ENCODE measurements around the gene COG6. TPM values are rescaled to one million over a fixed set of nuclear protein-coding genes. Genes with fewer than 3 reads are reported as not detected.

Gene COG6
- total RNA-seq, 6 experiments from 2014 or later: 8.6 to 15.2 (median 12.2) TPM

DNA sequence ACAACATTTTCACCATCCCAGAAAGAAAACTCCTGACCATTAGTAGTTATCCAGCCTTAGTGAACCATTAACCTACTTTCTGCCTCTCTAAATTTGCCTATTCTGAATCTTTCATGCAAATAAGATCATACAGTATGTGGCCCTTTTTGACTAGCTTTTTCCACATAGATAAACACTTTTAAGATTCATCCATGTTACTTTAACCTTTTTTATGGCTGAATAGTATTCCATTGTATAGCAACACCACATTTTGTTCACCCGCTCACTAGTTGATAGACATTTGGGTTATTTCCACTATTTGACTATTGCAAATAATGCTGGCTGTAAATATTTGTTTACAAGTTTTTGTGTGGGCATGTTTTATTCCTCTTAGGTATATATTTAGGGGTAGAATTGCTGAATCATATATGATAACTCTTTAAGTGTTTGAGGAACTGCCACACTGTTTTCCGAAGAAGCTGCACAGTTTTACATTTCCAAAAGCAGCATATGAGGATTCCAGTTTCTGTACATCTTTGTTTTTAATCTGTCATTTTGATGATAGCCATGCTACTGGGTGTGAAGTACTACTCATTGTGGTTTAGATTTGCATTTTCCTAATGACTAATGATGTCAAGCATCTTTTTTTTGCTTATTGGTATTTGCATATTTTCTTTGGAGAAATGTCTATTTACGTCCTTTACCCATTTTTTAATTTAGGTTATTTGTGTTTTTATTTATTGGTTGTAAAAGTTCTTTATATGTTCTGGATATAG lies 17.1 kb downstream of the COG6 start:
- H3K9me3 ChIP-seq: no peaks in the 10 kb centered on the region
- DNase-seq: no peak
- H3K27ac ChIP-seq: no peak overlapping the region
- H3K36me3 ChIP-seq: no peaks in the 10 kb centered on the region
- no peaks in the 10 kb centered on the region for H3K27me3 ChIP-seq
- ATAC-seq: no peak
- no peaks in the 10 kb centered on the region for H3K4me1 ChIP-seq
- H3K4me3 ChIP-seq: no peak overlapping the region
- TF ChIP-seq, protein P1, sequence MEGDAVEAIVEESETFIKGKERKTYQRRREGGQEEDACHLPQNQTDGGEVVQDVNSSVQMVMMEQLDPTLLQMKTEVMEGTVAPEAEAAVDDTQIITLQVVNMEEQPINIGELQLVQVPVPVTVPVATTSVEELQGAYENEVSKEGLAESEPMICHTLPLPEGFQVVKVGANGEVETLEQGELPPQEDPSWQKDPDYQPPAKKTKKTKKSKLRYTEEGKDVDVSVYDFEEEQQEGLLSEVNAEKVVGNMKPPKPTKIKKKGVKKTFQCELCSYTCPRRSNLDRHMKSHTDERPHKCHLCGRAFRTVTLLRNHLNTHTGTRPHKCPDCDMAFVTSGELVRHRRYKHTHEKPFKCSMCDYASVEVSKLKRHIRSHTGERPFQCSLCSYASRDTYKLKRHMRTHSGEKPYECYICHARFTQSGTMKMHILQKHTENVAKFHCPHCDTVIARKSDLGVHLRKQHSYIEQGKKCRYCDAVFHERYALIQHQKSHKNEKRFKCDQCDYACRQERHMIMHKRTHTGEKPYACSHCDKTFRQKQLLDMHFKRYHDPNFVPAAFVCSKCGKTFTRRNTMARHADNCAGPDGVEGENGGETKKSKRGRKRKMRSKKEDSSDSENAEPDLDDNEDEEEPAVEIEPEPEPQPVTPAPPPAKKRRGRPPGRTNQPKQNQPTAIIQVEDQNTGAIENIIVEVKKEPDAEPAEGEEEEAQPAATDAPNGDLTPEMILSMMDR (IDR thresholded peaks at IDR 0.05): no peak
- no peak for TF ChIP-seq POLR2A (IDR thresholded peaks at IDR 0.05)
- intact Hi-C loops (cut with DNase I): no loop called here
- 92% methylated on average over 3 of the region's 3 CpGs for WGBS (ENCODE audit: insufficient coverage, low coverage, low lambda C conversion rate, missing lambda C conversion rate)

DNA sequence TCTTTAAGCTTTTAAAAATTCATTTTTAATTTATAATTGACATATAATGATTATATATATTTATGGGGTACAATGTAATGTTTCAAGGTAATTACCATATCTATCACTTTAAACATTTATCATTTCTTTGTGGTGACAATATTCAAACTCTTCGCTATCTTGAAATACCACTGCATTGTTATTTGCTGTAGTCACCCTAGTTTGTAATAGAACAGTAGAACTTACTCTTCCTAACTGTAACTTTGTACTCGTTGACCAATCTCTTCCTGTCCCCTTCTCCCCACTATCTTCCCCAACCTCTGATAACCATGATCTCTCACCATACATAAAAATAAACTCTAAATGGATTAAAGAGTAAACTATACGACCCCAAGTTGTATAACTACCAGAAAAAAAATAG lies 20.4 kb downstream of the COG6 start:
- WGBS (ENCODE audit: insufficient coverage, low coverage, low lambda C conversion rate, missing lambda C conversion rate): 34% methylated on average over 3 of the region's 3 CpGs
- no peak for TF ChIP-seq POLR2A (IDR thresholded peaks at IDR 0.05)
- TF ChIP-seq, protein P1 (IDR thresholded peaks at IDR 0.05): no peak
- Histone ChIP-seq H3K27ac (no peak overlapping the region), H3K4me1 (no peaks in the 10 kb centered on the region), H3K9me3 (no peaks in the 10 kb centered on the region), H3K36me3 (no peaks in the 10 kb centered on the region), H3K4me3 (no peak overlapping the region), H3K27me3 (no peaks in the 10 kb centered on the region)
- DNase-seq (no peak), ATAC-seq (no peak)
- intact Hi-C loops (cut with DNase I): no loop called here

DNA sequence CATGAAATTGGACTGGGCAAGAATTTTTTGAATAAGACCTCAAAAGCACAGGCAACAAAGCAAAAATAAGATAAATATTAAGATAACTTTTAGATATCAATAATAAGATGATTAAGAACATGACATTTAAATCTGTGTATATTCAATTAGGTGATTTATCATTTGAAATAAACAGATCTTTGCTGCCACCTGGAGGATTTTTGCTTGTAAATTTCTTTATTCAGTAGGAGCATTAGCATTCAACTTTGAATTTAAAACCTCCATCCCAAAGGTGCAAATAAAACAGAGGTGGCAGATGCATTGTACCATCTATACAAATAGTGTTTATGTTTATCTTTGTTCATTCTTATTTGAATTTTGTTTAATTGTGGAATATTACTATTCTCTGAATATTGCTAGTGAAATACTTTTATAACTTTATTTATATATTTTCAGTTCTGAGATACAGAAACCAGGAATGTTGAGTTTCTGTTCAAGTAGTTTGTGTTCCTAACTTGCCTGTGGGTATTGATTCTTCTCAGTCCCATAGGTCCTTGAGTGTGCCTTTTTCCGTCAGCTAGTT lies 20.9 kb downstream of the COG6 start:
- H3K27me3 ChIP-seq: no peaks in the 10 kb centered on the region
- TF ChIP-seq, protein P1 (IDR thresholded peaks at IDR 0.05): peak; percentile 45 to 57 (median 52)
- TF ChIP-seq POLR2A (IDR thresholded peaks at IDR 0.05): no peak
- no peaks in the 10 kb centered on the region for H3K4me1 ChIP-seq
- no peaks in the 10 kb centered on the region for H3K36me3 ChIP-seq
- H3K9me3 ChIP-seq: no peaks in the 10 kb centered on the region
- ATAC-seq (peak in 3 of 4 donors; percentile 55 to 59 (median 59)), DNase-seq (no peak)
- 89% methylated on average over 1 of the region's 1 CpG for WGBS (ENCODE audit: insufficient coverage, low coverage, low lambda C conversion rate, missing lambda C conversion rate)
- no peak overlapping the region for H3K4me3 ChIP-seq
- intact Hi-C loops (cut with DNase I): no loop called here
- no peak overlapping the region for H3K27ac ChIP-seq

DNA sequence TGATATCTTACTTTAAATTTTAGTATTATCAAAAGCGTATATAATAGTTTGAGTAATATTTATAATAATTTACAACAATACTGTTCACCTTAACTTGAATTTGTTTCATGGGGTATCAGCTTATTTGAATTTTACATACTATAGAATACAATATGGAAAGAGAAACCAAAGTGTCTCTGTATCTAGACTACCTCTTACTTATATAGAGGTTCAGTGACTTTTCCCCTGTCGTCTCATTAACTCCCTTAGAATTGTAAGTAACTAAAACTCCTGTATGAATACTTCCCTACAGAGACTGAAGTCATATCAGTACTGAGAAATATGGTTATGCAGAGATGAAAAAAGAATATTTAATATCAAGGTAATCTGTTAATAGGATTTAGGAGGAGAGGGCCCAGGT lies 26.8 kb downstream of the COG6 start:
- Histone ChIP-seq H3K36me3 (no peaks in the 10 kb centered on the region), H3K9me3 (no peaks in the 10 kb centered on the region), H3K4me1 (no peaks in the 10 kb centered on the region), H3K27me3 (no peaks in the 10 kb centered on the region), H3K27ac (no peak overlapping the region), H3K4me3 (no peak overlapping the region)
- WGBS (ENCODE audit: insufficient coverage, low coverage, low lambda C conversion rate, missing lambda C conversion rate): 89% methylated on average over 2 of the region's 2 CpGs
- intact Hi-C loops (cut with DNase I): no loop called here
- no peak for DNase-seq
- no peak for ATAC-seq
- TF ChIP-seq POLR2A (IDR thresholded peaks at IDR 0.05): no peak
- TF ChIP-seq, protein P1 (IDR thresholded peaks at IDR 0.05): no peak
